ENCODE data around the gene REV3L.

The REV3L gene

GRCh38 chr6:111444794-111445193, 38.2 kb downstream of the REV3L start:
- intact Hi-C loops (cut with DNase I): no loop called here
- no peak for DNase-seq

GRCh38 chr6:111441678-111442243, 41.3 kb downstream of the REV3L start:
- no peak for DNase-seq
- intact Hi-C loops (cut with DNase I): no loop called here

GRCh38 chr6:111439171-111439570, 43.8 kb downstream of the REV3L start:
- intact Hi-C loops (cut with DNase I): no loop called here
- no peak for DNase-seq

GRCh38 chr6:111437573-111437972, 45.4 kb downstream of the REV3L start:
- no peak for DNase-seq
- intact Hi-C loops (cut with DNase I): no loop called here

GRCh38 chr6:111432511-111432910, 50.5 kb downstream of the REV3L start:
- intact Hi-C loops (cut with DNase I): no loop called here
- no peak for DNase-seq

- no peak for DNase-seq
- intact Hi-C loops (cut with DNase I): no loop called here
These were observed 52.2 kb downstream of the REV3L start for GRCh38 chr6:111430605-111431376.

GRCh38 chr6:111429571-111429970, 53.4 kb downstream of the REV3L start:
- no peak for DNase-seq
- intact Hi-C loops (cut with DNase I): loop anchor here (10.0 kb wide), 1 partner anchor 45 kb away; no protein-coding TSS in a partner anchor

- no peak for DNase-seq
- intact Hi-C loops (cut with DNase I): loop anchor here (10.0 kb wide), 1 partner anchor 46 kb away; no protein-coding TSS in a partner anchor
These were observed 54.2 kb downstream of the REV3L start for GRCh38 chr6:111428811-111429210.

GRCh38 chr6:111427341-111428116, 55.5 kb downstream of the REV3L start:
- intact Hi-C loops (cut with DNase I): loop anchor here (10.0 kb wide), 1 partner anchor 47 kb away; no protein-coding TSS in a partner anchor
- no peak for DNase-seq

GRCh38 chr6:111423960-111424846, 58.8 kb downstream of the REV3L start:
- intact Hi-C loops (cut with DNase I): loop anchor here (10.0 kb wide), 1 partner anchor 51 kb away; no protein-coding TSS in a partner anchor
- peak; percentile 16 to 88 (median 69) for DNase-seq

GRCh38 chr6:111423055-111423633, 59.9 kb downstream of the REV3L start:
- intact Hi-C loops (cut with DNase I): loop anchor here (10.0 kb wide), 1 partner anchor 52 kb away; no protein-coding TSS in a partner anchor
- DNase-seq: no peak

- intact Hi-C loops (cut with DNase I): no loop called here
- no peak for DNase-seq
These were observed 63.9 kb downstream of the REV3L start for GRCh38 chr6:111418971-111419693.

GRCh38 chr6:111417946-111418345, 65.1 kb downstream of the REV3L start:
- no peak for DNase-seq
- intact Hi-C loops (cut with DNase I): no loop called here

- intact Hi-C loops (cut with DNase I): no loop called here
- peak in 35 of 42 donors; percentile 15 to 78 (median 52) for DNase-seq
These were observed 65.8 kb downstream of the REV3L start for GRCh38 chr6:111417181-111417585.

GRCh38 chr6:111416529-111416928, 66.5 kb downstream of the REV3L start:
- intact Hi-C loops (cut with DNase I): no loop called here
- no peak for DNase-seq

- intact Hi-C loops (cut with DNase I): no loop called here
- DNase-seq: no peak
These were observed 68.6 kb downstream of the REV3L start for GRCh38 chr6:111414373-111414772.

- DNase-seq: no peak
- intact Hi-C loops (cut with DNase I): no loop called here
These were observed 70.9 kb downstream of the REV3L start for GRCh38 chr6:111411978-111412566.

All from head of caudate nucleus (tissue), 42 donors.